DND-41 (cell line): ENCODE results near the gene MAN1B1.
A peak's percentile ranks its signal among the peaks of the same experiment; 100 is the strongest.

Experiments
- ATAC-seq: fragments of 200-7000 bp; cut with Tn5 transposase; 3 replicates; pipeline ENCODE4 v1.9.1; 2021; ENCODE audit warnings: low read depth; ENCODE audit not compliant: insufficient read depth
- DNase-seq: peaks from one replicate; pipeline ENCODE4 v3.0.0-alpha.2; 2020
- H2AFZ ChIP-seq: 2 replicates; pipeline ENCODE4 v1.6.0; 2012; ENCODE audit warnings: low read depth, low read length
- H3K27ac ChIP-seq: 2 replicates; pipeline ENCODE4 v1.5.1; 2012; ENCODE audit warnings: low read length, inconsistent platforms
- H3K27me3 ChIP-seq: fragments of 200-600 bp; sonication (generic); 2 replicates; pipeline ENCODE4 v1.6.0; 2012; ENCODE audit warnings: low read length, mild to moderate bottlenecking, inconsistent platforms; ENCODE audit not compliant: insufficient read depth, poor library complexity
- H3K36me3 ChIP-seq: 2 replicates; pipeline ENCODE4 v1.5.1; 2012; ENCODE audit warnings: low read length, inconsistent platforms; ENCODE audit not compliant: insufficient read depth
- H3K4me1 ChIP-seq: 2 replicates; pipeline ENCODE4 v1.5.1; 2012; ENCODE audit warnings: mild to moderate bottlenecking, low read length; ENCODE audit not compliant: insufficient read depth
- H3K4me2 ChIP-seq: 2 replicates; pipeline ENCODE4 v1.6.0; 2012; ENCODE audit warnings: mild to moderate bottlenecking, moderate library complexity, low read length, inconsistent platforms; ENCODE audit not compliant: insufficient read depth
- H3K4me3 ChIP-seq, 2 experiments: fragments of 200-600 bp in 1 of 2; shearing (Covaris generic) in 1 of 2; 2 replicates each; pipeline ENCODE4 v1.5.1; 2012 to 2016; ENCODE audit warnings: inconsistent platforms in 2 of 2, low read length in 2 of 2, mild to moderate bottlenecking in 2 of 2, low read depth in 1 of 2, moderate library complexity in 1 of 2
- H3K79me2 ChIP-seq: 2 replicates; pipeline ENCODE4 v1.6.0; 2012; ENCODE audit warnings: low read length, inconsistent platforms; ENCODE audit not compliant: insufficient read depth
- H3K9ac ChIP-seq: 2 replicates; pipeline ENCODE4 v1.6.0; 2012; ENCODE audit warnings: low read depth, mild to moderate bottlenecking, inconsistent platforms, low read length, moderate library complexity
- H3K9me3 ChIP-seq: 2 replicates; pipeline ENCODE4 v1.5.1; 2012; ENCODE audit warnings: low read length, moderate library complexity, mild to moderate bottlenecking, inconsistent platforms; ENCODE audit not compliant: insufficient read depth, severe bottlenecking
- H4K20me1 ChIP-seq: 2 replicates; pipeline ENCODE4 v1.6.0; 2012; ENCODE audit warnings: low read length; ENCODE audit not compliant: insufficient read depth
- EZH2 ChIP-seq: IDR thresholded peaks from 3 replicates; pipeline ENCODE4 v1.6.1; 2012; ENCODE audit warnings: borderline replicate concordance, low read depth, mild to moderate bottlenecking, moderate library complexity, low read length, inconsistent platforms; ENCODE audit not compliant: severe bottlenecking
- TF ChIP-seq, protein P1 (sequence below): IDR thresholded peaks from 2 replicates; pipeline ENCODE4 v1.5.1; 2012; ENCODE audit warnings: borderline replicate concordance, low read length, moderate library complexity, mild to moderate bottlenecking; ENCODE audit not compliant: poor library complexity, severe bottlenecking; ENCODE audit errors: extremely low read depth

Gene MAN1B1

GRCh38 chr9:137149942-137150616 is 63.3 kb downstream of the MAN1B1 start:
- no peaks in the 10 kb centered on the region for H3K36me3 ChIP-seq
- DNase-seq (no peak), ATAC-seq (no peak)
- H4K20me1 ChIP-seq, result no peaks in the 10 kb centered on the region
- H3K79me2 ChIP-seq, result no peaks in the 10 kb centered on the region
- no peak overlapping the region for H3K4me3 ChIP-seq
- no peak overlapping the region for H2AFZ ChIP-seq
- H3K9ac ChIP-seq, result no peak overlapping the region
- TF ChIP-seq, protein P1, sequence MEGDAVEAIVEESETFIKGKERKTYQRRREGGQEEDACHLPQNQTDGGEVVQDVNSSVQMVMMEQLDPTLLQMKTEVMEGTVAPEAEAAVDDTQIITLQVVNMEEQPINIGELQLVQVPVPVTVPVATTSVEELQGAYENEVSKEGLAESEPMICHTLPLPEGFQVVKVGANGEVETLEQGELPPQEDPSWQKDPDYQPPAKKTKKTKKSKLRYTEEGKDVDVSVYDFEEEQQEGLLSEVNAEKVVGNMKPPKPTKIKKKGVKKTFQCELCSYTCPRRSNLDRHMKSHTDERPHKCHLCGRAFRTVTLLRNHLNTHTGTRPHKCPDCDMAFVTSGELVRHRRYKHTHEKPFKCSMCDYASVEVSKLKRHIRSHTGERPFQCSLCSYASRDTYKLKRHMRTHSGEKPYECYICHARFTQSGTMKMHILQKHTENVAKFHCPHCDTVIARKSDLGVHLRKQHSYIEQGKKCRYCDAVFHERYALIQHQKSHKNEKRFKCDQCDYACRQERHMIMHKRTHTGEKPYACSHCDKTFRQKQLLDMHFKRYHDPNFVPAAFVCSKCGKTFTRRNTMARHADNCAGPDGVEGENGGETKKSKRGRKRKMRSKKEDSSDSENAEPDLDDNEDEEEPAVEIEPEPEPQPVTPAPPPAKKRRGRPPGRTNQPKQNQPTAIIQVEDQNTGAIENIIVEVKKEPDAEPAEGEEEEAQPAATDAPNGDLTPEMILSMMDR, result no peak
- TF ChIP-seq EZH2, result no peak
- no peaks in the 10 kb centered on the region for H3K9me3 ChIP-seq
- H3K4me2 ChIP-seq, result no peak overlapping the region
- no peaks in the 10 kb centered on the region for H3K4me1 ChIP-seq
- H3K27me3 ChIP-seq, result no peaks in the 10 kb centered on the region
- no peak overlapping the region for H3K27ac ChIP-seq

DNA sequence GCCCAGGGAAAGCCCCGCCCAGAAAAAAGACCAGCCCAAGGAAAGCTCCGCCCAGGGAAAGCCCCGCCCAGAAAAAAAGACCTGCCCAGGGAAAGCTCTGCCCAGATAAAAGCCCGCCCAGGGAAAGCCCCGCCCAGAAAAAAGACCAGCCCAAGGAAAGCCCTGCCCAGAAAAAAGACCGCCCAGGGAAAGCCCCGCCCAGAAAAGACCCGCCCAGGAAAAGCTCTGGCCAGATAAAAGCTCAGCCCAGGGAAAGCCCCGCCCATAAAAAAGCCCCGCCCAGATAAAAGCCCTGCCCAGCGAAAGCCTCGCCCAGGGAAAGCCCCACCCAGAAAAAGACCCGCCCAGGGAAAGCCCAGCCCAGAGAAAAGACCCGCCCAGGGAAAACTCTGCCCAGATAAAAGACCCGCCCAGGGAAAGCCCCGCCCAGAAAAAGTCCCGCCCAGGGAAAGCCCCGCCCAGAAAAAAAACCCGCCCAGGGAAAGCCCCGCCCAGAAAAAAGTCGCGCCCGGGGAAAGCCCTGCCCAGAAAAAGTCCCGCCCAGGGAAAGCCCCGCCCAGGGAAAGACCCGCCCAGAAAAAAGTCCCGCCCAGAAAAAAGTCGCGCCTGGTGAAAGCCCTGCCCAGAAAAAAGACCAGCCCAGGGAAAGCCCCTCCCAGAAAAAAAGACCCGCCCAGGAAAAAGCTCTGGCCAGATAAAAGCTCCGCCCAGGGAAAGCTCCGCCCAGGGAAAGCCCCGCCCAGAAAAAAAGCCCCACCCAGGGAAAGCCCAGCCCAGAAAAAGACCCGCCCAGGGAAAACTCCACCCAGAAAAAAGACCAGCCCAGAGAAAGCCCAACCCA is 64.1 kb downstream of the MAN1B1 start:
- no peaks in the 10 kb centered on the region for H3K79me2 ChIP-seq
- H3K27me3 ChIP-seq, result no peaks in the 10 kb centered on the region
- no peak overlapping the region for H3K4me2 ChIP-seq
- H3K9me3 ChIP-seq, result no peaks in the 10 kb centered on the region
- H3K9ac ChIP-seq, result no peak overlapping the region
- ATAC-seq (peak; percentile 34; the same call in 2 of the 3 replicates), DNase-seq (peak; percentile 62)
- H3K27ac ChIP-seq, result no peak overlapping the region
- no peaks in the 10 kb centered on the region for H3K4me1 ChIP-seq
- no peak overlapping the region for H3K4me3 ChIP-seq
- no peaks in the 10 kb centered on the region for H3K36me3 ChIP-seq
- H2AFZ ChIP-seq, result no peak overlapping the region
- no peaks in the 10 kb centered on the region for H4K20me1 ChIP-seq
- TF ChIP-seq, protein P1, result no peak
- no peak for TF ChIP-seq EZH2

GRCh38 chr9:137152844-137153405 is 66.1 kb downstream of the MAN1B1 start:
- H3K9me3 ChIP-seq, result no peaks in the 10 kb centered on the region
- H2AFZ ChIP-seq, result no peak overlapping the region
- no peaks in the 10 kb centered on the region for H3K36me3 ChIP-seq
- H4K20me1 ChIP-seq, result peaks cover 7% of the 10 kb centered on the region; the same call in 1 of the 2 replicates
- no peak for TF ChIP-seq EZH2
- TF ChIP-seq, protein P1, result no peak
- H3K4me3 ChIP-seq, result no peak overlapping the region
- ATAC-seq (no peak), DNase-seq (no peak)
- no peak overlapping the region for H3K9ac ChIP-seq
- no peak overlapping the region for H3K4me2 ChIP-seq
- H3K4me1 ChIP-seq, result no peaks in the 10 kb centered on the region
- H3K27me3 ChIP-seq, result no peaks in the 10 kb centered on the region
- H3K79me2 ChIP-seq, result no peaks in the 10 kb centered on the region
- H3K27ac ChIP-seq, result no peak overlapping the region
